OCI-LY7 (cell line): ENCODE results near the gene FHIT. TPM values are rescaled to one million over a fixed set of nuclear protein-coding genes. Genes with fewer than 3 reads are reported as not detected.

Experiments used
- BruUV-seq: library from RNA; stranded (reverse); fragments of 400-500 nt; replicated peaks from 2 replicates; lab custom pipeline; 2021; lab: Mats Ljungman, UMichigan
- CTCF ChIA-PET: fragments of 300-600 bp; sonication (Branson Sonifier 250); formaldehyde crosslinking; loops from one replicate; lab custom pipeline; 2022; ENCODE audit warnings: antibody characterized with exemption; ENCODE audit not compliant: unreplicated experiment; lab: Charles Lee
- POLR2A ChIA-PET: fragments of 300-600 bp; sonication (Branson Sonifier 250); formaldehyde crosslinking; loops from one replicate; lab custom pipeline; 2022; ENCODE audit warnings: antibody characterized with exemption; lab: Charles Lee
- DNase-seq: peaks from one replicate; pipeline ENCODE4 v3.0.0-alpha.2; 2015; ENCODE audit warnings: low spot score
- H2AFZ ChIP-seq: fragments of 200-600 bp; sonication (generic), shearing (Covaris generic); 2 replicates; pipeline ENCODE4 v1.6.1; 2014; ENCODE audit warnings: mild to moderate bottlenecking, antibody characterized with exemption, low read length, moderate library complexity
- H3K27ac ChIP-seq: fragments of 200-600 bp; sonication (generic); 2 replicates; pipeline ENCODE4 v1.5.1; 2014; ENCODE audit warnings: mixed run types, low read depth, mild to moderate bottlenecking, moderate library complexity, low read length, inconsistent platforms; ENCODE audit not compliant: poor library complexity, severe bottlenecking
- H3K36me3 ChIP-seq: fragments of 200-600 bp; sonication (generic); 2 replicates; pipeline ENCODE4 v1.6.1; 2014; ENCODE audit warnings: mild to moderate bottlenecking, antibody characterized with exemption, low read length, moderate library complexity, mixed read lengths; ENCODE audit not compliant: insufficient read depth
- H3K4me1 ChIP-seq: fragments of 200-600 bp; sonication (generic); 2 replicates; pipeline ENCODE4 v1.5.1; 2014; ENCODE audit warnings: mild to moderate bottlenecking, low read length; ENCODE audit not compliant: insufficient read depth, poor library complexity, severe bottlenecking
- H3K4me2 ChIP-seq: fragments of 200-600 bp; sonication (generic); 2 replicates; pipeline ENCODE4 v1.6.1; 2014; ENCODE audit warnings: mild to moderate bottlenecking, low read length
- H3K4me3 ChIP-seq: fragments of 200-600 bp; sonication (generic); 2 replicates; pipeline ENCODE4 v1.5.1; 2014; ENCODE audit warnings: mild to moderate bottlenecking, low read depth, low read length; ENCODE audit not compliant: poor library complexity, severe bottlenecking
- H3K79me2 ChIP-seq: fragments of 200-600 bp; sonication (generic); 2 replicates; pipeline ENCODE4 v1.6.1; 2016; ENCODE audit warnings: low read depth, mild to moderate bottlenecking, low read length, moderate library complexity, mixed read lengths; ENCODE audit not compliant: insufficient read depth
- H3K9me2 ChIP-seq: fragments of 200-600 bp; sonication (generic); 2 replicates; pipeline ENCODE4 v1.6.1; 2016; ENCODE audit warnings: mild to moderate bottlenecking, low read length, mixed read lengths; ENCODE audit not compliant: insufficient read depth
- H3K9me3 ChIP-seq: fragments of 200-600 bp; sonication (generic); 2 replicates; pipeline ENCODE4 v1.6.1; 2014; ENCODE audit warnings: mild to moderate bottlenecking, mixed run types, low read length, mixed read lengths
- H4K20me1 ChIP-seq: fragments of 200-600 bp; sonication (generic); 2 replicates; pipeline ENCODE4 v1.6.1; 2014; ENCODE audit warnings: mild to moderate bottlenecking, antibody characterized with exemption, low read length, moderate library complexity, mixed read lengths; ENCODE audit not compliant: insufficient read depth
- CTCF ChIP-seq: fragments of 200-600 bp; sonication (generic); conservative IDR thresholded peaks from 2 replicates; pipeline ENCODE4 v1.5.1; 2014; ENCODE audit warnings: mild to moderate bottlenecking, antibody characterized with exemption, low read length, moderate library complexity, mixed read lengths
- EZH2phosphoT487 ChIP-seq: fragments of 200-600 bp; sonication (generic); IDR thresholded peaks from 2 replicates; pipeline ENCODE4 v1.6.1; 2018; ENCODE audit warnings: low read depth, borderline replicate concordance, mild to moderate bottlenecking, mixed run types, antibody characterized with exemption, low read length, moderate library complexity, mixed read lengths
- intact Hi-C: fragments of 100-400 bp; cut with micrococcal nuclease; formaldehyde crosslinking; loops from one replicate; pipeline ENCODE4 v1.10.0; 2022; ENCODE audit not compliant: unreplicated experiment
- total RNA-seq, 2 experiments: library from RNA; depleted of rRNA in 1 of 2; stranded (reverse); fragments of >200 nt in 1 of 2; shearing (Covaris generic) in 1 of 2; gene quantifications; 2 replicates each; pipeline ENCODE4 v1.2.3, GENCODE V29; 2014 to 2022

The FHIT gene
- total RNA-seq, 2 experiments from 2014 or later = 5.0 to 10.9 TPM

DNA sequence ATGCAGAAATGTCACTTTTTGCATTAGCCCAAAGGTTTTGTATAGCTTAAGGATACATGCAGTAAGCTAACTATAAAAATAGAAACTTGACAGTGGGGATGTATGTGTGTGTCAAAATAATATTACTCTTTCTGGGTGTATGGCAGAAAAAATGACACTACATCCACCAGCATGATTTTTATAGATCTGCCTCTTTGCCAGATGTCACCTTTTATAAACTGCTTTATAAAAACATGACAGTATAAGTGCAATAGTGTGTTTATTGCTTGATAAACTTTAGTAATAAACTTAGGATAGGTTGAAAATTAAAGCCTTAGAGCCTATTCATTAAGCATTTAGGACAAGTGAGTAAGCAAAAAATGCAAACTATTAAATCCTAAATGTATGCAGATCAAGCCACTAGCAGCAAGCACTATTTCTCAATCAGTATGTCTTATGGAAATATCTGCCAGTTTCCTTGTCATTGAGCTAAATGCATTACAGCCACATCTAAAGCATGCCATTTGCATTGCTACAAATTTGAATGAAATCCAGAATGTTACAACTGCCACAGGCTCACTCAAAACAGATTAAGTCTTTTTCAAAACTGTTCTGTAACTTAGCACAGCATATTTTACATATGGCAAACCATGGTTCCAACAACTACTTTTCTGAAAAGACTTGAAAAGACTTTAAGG lies 935.0 kb downstream of the FHIT start:
- CTCF ChIA-PET = no interaction called here
- no peak overlapping the region for H3K4me3 ChIP-seq
- POLR2A ChIA-PET = interaction anchor here (0.7 kb wide), 1 partner anchor 8 kb away, joined by 3 read pairs; no protein-coding TSS in a partner anchor

DNA sequence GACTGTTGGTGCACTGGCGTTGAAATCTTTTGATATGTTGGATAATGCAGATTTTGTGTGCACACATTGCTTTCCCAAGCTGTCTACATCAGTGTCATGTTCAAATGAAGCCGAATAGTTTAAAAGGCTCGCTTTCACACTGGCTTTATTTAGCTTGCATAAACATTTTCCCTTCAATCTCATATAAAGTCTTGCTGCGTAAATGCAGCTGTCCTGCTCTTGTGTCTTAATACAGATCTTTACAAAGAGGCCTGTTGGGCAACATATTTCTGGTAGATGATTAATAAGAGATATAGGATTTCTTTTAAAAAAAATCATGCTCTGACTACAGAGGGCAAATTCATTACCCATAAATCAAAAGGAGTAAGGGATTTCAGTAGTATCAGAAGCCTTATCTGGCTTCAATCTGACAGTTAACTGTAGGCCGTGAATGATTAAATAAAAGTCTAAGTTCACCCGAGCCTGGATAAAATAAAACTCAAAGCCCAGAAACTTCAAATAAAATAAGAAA lies 937.2 kb downstream of the FHIT start:
- CTCF ChIA-PET = no interaction called here
- Histone ChIP-seq H3K36me3 (no peaks in the 10 kb centered on the region), H3K4me3 (no peak overlapping the region), H2AFZ (no peak overlapping the region), H3K4me2 (no peak overlapping the region), H3K79me2 (no peaks in the 10 kb centered on the region), H3K4me1 (no peaks in the 10 kb centered on the region), H4K20me1 (no peaks in the 10 kb centered on the region), H3K9me2 (no peaks in the 10 kb centered on the region), H3K9me3 (no peaks in the 10 kb centered on the region), H3K27ac (no peak overlapping the region)
- no TSS peak for BruUV-seq
- POLR2A ChIA-PET = no interaction called here
- no peak for DNase-seq
- intact Hi-C loops = no loop called here
- TF ChIP-seq CTCF (no peak), EZH2phosphoT487 (no peak)

More for the DNA sequence above, 935.0 kb downstream of the FHIT start:
- Histone ChIP-seq H3K4me1 (no peaks in the 10 kb centered on the region), H4K20me1 (no peaks in the 10 kb centered on the region), H3K9me3 (no peaks in the 10 kb centered on the region), H3K36me3 (no peaks in the 10 kb centered on the region), H3K79me2 (no peaks in the 10 kb centered on the region), H3K4me2 (no peak overlapping the region), H2AFZ (no peak overlapping the region), H3K27ac (no peak overlapping the region), H3K9me2 (no peaks in the 10 kb centered on the region)
- TF ChIP-seq EZH2phosphoT487 = no peak
- no peak for TF ChIP-seq CTCF
- intact Hi-C loops = no loop called here
- BruUV-seq = no TSS peak
- DNase-seq = no peak

- H3K9me2 ChIP-seq = no peaks in the 10 kb centered on the region
- no peak overlapping the region for H3K4me2 ChIP-seq
- no TSS peak for BruUV-seq
- H3K27ac ChIP-seq = no peak overlapping the region
- ChIA-PET POLR2A (interaction anchor here (0.6 kb wide), 1 partner anchor 91 kb away, joined by 3 read pairs; no protein-coding TSS in a partner anchor), CTCF (no interaction called here)
- no peaks in the 10 kb centered on the region for H3K79me2 ChIP-seq
- intact Hi-C loops = no loop called here
- no peak overlapping the region for H2AFZ ChIP-seq
- H4K20me1 ChIP-seq = no peaks in the 10 kb centered on the region
- no peaks in the 10 kb centered on the region for H3K9me3 ChIP-seq
- DNase-seq = no peak
- H3K4me3 ChIP-seq = no peak overlapping the region
- no peaks in the 10 kb centered on the region for H3K36me3 ChIP-seq
- TF ChIP-seq EZH2phosphoT487 (no peak), CTCF (no peak)
- H3K4me1 ChIP-seq = no peaks in the 10 kb centered on the region
Measured at GRCh38 chr3:60313231-60313798, 937.9 kb downstream of the FHIT start.
